Measurements from ENCODE around the gene SFXN2.
"Not testable (repeated sequence)": the region's sequence is repeated elsewhere in the genome, so short reads cannot be mapped to it uniquely, and the experiment has no call there.

The SFXN2 gene

GRCh38 chr10:102681696-102682095 is 32.7 kb upstream of the SFXN2 start:
- Histone ChIP-seq H3K4me3 (ENCODE audit: low read depth in 1 of 5, low read length in 5 of 5) (no peak overlapping the region), H3K9ac (ENCODE audit: low read length in 5 of 5) (no peak overlapping the region), H3K36me3 (ENCODE audit: control insufficient read depth in 5 of 5, insufficient read depth in 5 of 5, low read length in 5 of 5) (peaks cover 0 to 18% (median 11%) of the 10 kb centered on the region in 5 donors), H3K27me3 (ENCODE audit: control insufficient read depth in 5 of 5, insufficient read depth in 4 of 5, low read length in 5 of 5) (no peaks in the 10 kb centered on the region), H3K4me1 (ENCODE audit: control insufficient read depth in 5 of 5, insufficient read depth in 5 of 5, low read length in 5 of 5) (peaks cover 0 to 17% (median 5%) of the 10 kb centered on the region in 5 donors), H3K9me3 (ENCODE audit: control insufficient read depth in 5 of 5, low read length in 5 of 5) (no peaks in the 10 kb centered on the region), H3K27ac (ENCODE audit: low read depth, low read length) (no peak overlapping the region)

GRCh38 chr10:102682416-102682815 is 32.0 kb upstream of the SFXN2 start:
- Histone ChIP-seq H3K27ac (ENCODE audit: low read depth, low read length) (no peak overlapping the region), H3K27me3 (ENCODE audit: control insufficient read depth in 5 of 5, insufficient read depth in 4 of 5, low read length in 5 of 5) (no peaks in the 10 kb centered on the region), H3K36me3 (ENCODE audit: control insufficient read depth in 5 of 5, insufficient read depth in 5 of 5, low read length in 5 of 5) (peaks cover 0 to 18% (median 11%) of the 10 kb centered on the region in 5 donors), H3K9me3 (ENCODE audit: control insufficient read depth in 5 of 5, low read length in 5 of 5) (no peaks in the 10 kb centered on the region), H3K4me3 (ENCODE audit: low read depth in 1 of 5, low read length in 5 of 5) (no peak overlapping the region), H3K4me1 (ENCODE audit: control insufficient read depth in 5 of 5, insufficient read depth in 5 of 5, low read length in 5 of 5) (peaks cover 0 to 14% (median 5%) of the 10 kb centered on the region in 5 donors), H3K9ac (ENCODE audit: low read length in 5 of 5) (no peak overlapping the region)

- Histone ChIP-seq H3K9me3 (ENCODE audit: control insufficient read depth in 5 of 5, low read length in 5 of 5) (no peaks in the 10 kb centered on the region), H3K9ac (ENCODE audit: low read length in 5 of 5) (no peak overlapping the region), H3K4me3 (ENCODE audit: low read depth in 1 of 5, low read length in 5 of 5) (no peak overlapping the region), H3K36me3 (ENCODE audit: control insufficient read depth in 5 of 5, insufficient read depth in 5 of 5, low read length in 5 of 5) (peaks cover under 1 to 18% (median 11%) of the 10 kb centered on the region in 5 donors), H3K27ac (ENCODE audit: low read depth, low read length) (no peak overlapping the region), H3K27me3 (ENCODE audit: control insufficient read depth in 5 of 5, insufficient read depth in 4 of 5, low read length in 5 of 5) (no peaks in the 10 kb centered on the region), H3K4me1 (ENCODE audit: control insufficient read depth in 5 of 5, insufficient read depth in 5 of 5, low read length in 5 of 5) (peaks cover 0 to 10% (median 5%) of the 10 kb centered on the region in 5 donors)
These were observed 31.5 kb upstream of the SFXN2 start for GRCh38 chr10:102682981-102683380.

- Histone ChIP-seq H3K27ac (ENCODE audit: low read depth, low read length) (no peak overlapping the region), H3K36me3 (ENCODE audit: control insufficient read depth in 5 of 5, insufficient read depth in 5 of 5, low read length in 5 of 5) (peaks cover 2 to 18% (median 11%) of the 10 kb centered on the region in 5 donors), H3K4me3 (ENCODE audit: low read depth in 1 of 5, low read length in 5 of 5) (no peak overlapping the region), H3K9ac (ENCODE audit: low read length in 5 of 5) (no peak overlapping the region), H3K4me1 (ENCODE audit: control insufficient read depth in 5 of 5, insufficient read depth in 5 of 5, low read length in 5 of 5) (peaks cover 0 to 6% (median 4%) of the 10 kb centered on the region in 5 donors), H3K27me3 (ENCODE audit: control insufficient read depth in 5 of 5, insufficient read depth in 4 of 5, low read length in 5 of 5) (no peaks in the 10 kb centered on the region), H3K9me3 (ENCODE audit: control insufficient read depth in 5 of 5, low read length in 5 of 5) (no peaks in the 10 kb centered on the region)
These were observed 30.7 kb upstream of the SFXN2 start for GRCh38 chr10:102683736-102684135.

GRCh38 chr10:102691285-102692066 is 23.0 kb upstream of the SFXN2 start:
- Histone ChIP-seq H3K9ac (ENCODE audit: low read length in 5 of 5) (no peak overlapping the region), H3K36me3 (ENCODE audit: control insufficient read depth in 5 of 5, insufficient read depth in 5 of 5, low read length in 5 of 5) (peaks cover 0 to 2% (median under 1%) of the 10 kb centered on the region in 5 donors), H3K4me3 (ENCODE audit: low read depth in 1 of 5, low read length in 5 of 5) (no peak overlapping the region), H3K27ac (ENCODE audit: low read depth, low read length) (no peak overlapping the region), H3K4me1 (ENCODE audit: control insufficient read depth in 5 of 5, insufficient read depth in 5 of 5, low read length in 5 of 5) (no peaks in the 10 kb centered on the region), H3K27me3 (ENCODE audit: control insufficient read depth in 5 of 5, insufficient read depth in 4 of 5, low read length in 5 of 5) (no peaks in the 10 kb centered on the region), H3K9me3 (ENCODE audit: control insufficient read depth in 5 of 5, low read length in 5 of 5) (no peaks in the 10 kb centered on the region)

- not testable (repeated sequence) for H3K27me3 ChIP-seq (ENCODE audit: control insufficient read depth in 5 of 5, insufficient read depth in 4 of 5, low read length in 5 of 5)
- peaks cover 13 to 25% (median 15%) of the 10 kb centered on the region in 5 donors for H3K36me3 ChIP-seq (ENCODE audit: control insufficient read depth in 5 of 5, insufficient read depth in 5 of 5, low read length in 5 of 5)
These were observed 19.0 kb upstream of the SFXN2 start for GRCh38 chr10:102695401-102695800.

GRCh38 chr10:102696736-102697135 is 17.7 kb upstream of the SFXN2 start:
- H3K9me3 ChIP-seq (ENCODE audit: control insufficient read depth in 5 of 5, low read length in 5 of 5) = no peaks in the 10 kb centered on the region
- H3K36me3 ChIP-seq (ENCODE audit: control insufficient read depth in 5 of 5, insufficient read depth in 5 of 5, low read length in 5 of 5) = peaks cover 13 to 25% (median 15%) of the 10 kb centered on the region in 5 donors

More at GRCh38 chr10:102695401-102695800, 19.0 kb upstream of the SFXN2 start:
- not testable (repeated sequence) for H3K4me1 ChIP-seq (ENCODE audit: control insufficient read depth in 5 of 5, insufficient read depth in 5 of 5, low read length in 5 of 5); H3K27ac ChIP-seq (ENCODE audit: low read depth, low read length); H3K4me3 ChIP-seq (ENCODE audit: low read depth in 1 of 5, low read length in 5 of 5); H3K9ac ChIP-seq (ENCODE audit: low read length in 5 of 5); H3K9me3 ChIP-seq (ENCODE audit: control insufficient read depth in 5 of 5, low read length in 5 of 5)

GRCh38 chr10:102698894-102699293 is 15.5 kb upstream of the SFXN2 start:
- peaks cover 13 to 25% (median 15%) of the 10 kb centered on the region in 5 donors for H3K36me3 ChIP-seq (ENCODE audit: control insufficient read depth in 5 of 5, insufficient read depth in 5 of 5, low read length in 5 of 5)
- H3K4me1 ChIP-seq (ENCODE audit: control insufficient read depth in 5 of 5, insufficient read depth in 5 of 5, low read length in 5 of 5) = peaks cover 0 to 5% (median 0%) of the 10 kb centered on the region in 5 donors
- H3K9ac ChIP-seq (ENCODE audit: low read length in 5 of 5) = no peak overlapping the region
- H3K27me3 ChIP-seq (ENCODE audit: control insufficient read depth in 5 of 5, insufficient read depth in 4 of 5, low read length in 5 of 5) = no peaks in the 10 kb centered on the region
- no peak overlapping the region for H3K4me3 ChIP-seq (ENCODE audit: low read depth in 1 of 5, low read length in 5 of 5)
- no peak overlapping the region for H3K27ac ChIP-seq (ENCODE audit: low read depth, low read length)
- no peaks in the 10 kb centered on the region for H3K9me3 ChIP-seq (ENCODE audit: control insufficient read depth in 5 of 5, low read length in 5 of 5)

More at GRCh38 chr10:102696736-102697135, 17.7 kb upstream of the SFXN2 start:
- peaks cover 0 to 5% (median 0%) of the 10 kb centered on the region in 5 donors for H3K4me1 ChIP-seq (ENCODE audit: control insufficient read depth in 5 of 5, insufficient read depth in 5 of 5, low read length in 5 of 5)
- no peak overlapping the region for H3K27ac ChIP-seq (ENCODE audit: low read depth, low read length)
- H3K9ac ChIP-seq (ENCODE audit: low read length in 5 of 5) = no peak overlapping the region
- no peaks in the 10 kb centered on the region for H3K27me3 ChIP-seq (ENCODE audit: control insufficient read depth in 5 of 5, insufficient read depth in 4 of 5, low read length in 5 of 5)
- H3K4me3 ChIP-seq (ENCODE audit: low read depth in 1 of 5, low read length in 5 of 5) = no peak overlapping the region

- H3K27ac ChIP-seq (ENCODE audit: low read depth, low read length) = no peak overlapping the region
- H3K4me1 ChIP-seq (ENCODE audit: control insufficient read depth in 5 of 5, insufficient read depth in 5 of 5, low read length in 5 of 5) = peaks cover 0 to 12% (median 3%) of the 10 kb centered on the region in 5 donors
- H3K27me3 ChIP-seq (ENCODE audit: control insufficient read depth in 5 of 5, insufficient read depth in 4 of 5, low read length in 5 of 5) = no peaks in the 10 kb centered on the region
- no peaks in the 10 kb centered on the region for H3K9me3 ChIP-seq (ENCODE audit: control insufficient read depth in 5 of 5, low read length in 5 of 5)
- no peak overlapping the region for H3K9ac ChIP-seq (ENCODE audit: low read length in 5 of 5)
- peaks cover 13 to 25% (median 15%) of the 10 kb centered on the region in 5 donors for H3K36me3 ChIP-seq (ENCODE audit: control insufficient read depth in 5 of 5, insufficient read depth in 5 of 5, low read length in 5 of 5)
- no peak overlapping the region for H3K4me3 ChIP-seq (ENCODE audit: low read depth in 1 of 5, low read length in 5 of 5)
These were observed 13.2 kb upstream of the SFXN2 start for GRCh38 chr10:102701272-102701671.

GRCh38 chr10:102701796-102702195 is 12.6 kb upstream of the SFXN2 start:
- Histone ChIP-seq H3K9ac (ENCODE audit: low read length in 5 of 5) (no peak overlapping the region), H3K27ac (ENCODE audit: low read depth, low read length) (no peak overlapping the region), H3K27me3 (ENCODE audit: control insufficient read depth in 5 of 5, insufficient read depth in 4 of 5, low read length in 5 of 5) (no peaks in the 10 kb centered on the region), H3K9me3 (ENCODE audit: control insufficient read depth in 5 of 5, low read length in 5 of 5) (no peaks in the 10 kb centered on the region), H3K36me3 (ENCODE audit: control insufficient read depth in 5 of 5, insufficient read depth in 5 of 5, low read length in 5 of 5) (peaks cover 10 to 21% (median 13%) of the 10 kb centered on the region in 5 donors), H3K4me3 (ENCODE audit: low read depth in 1 of 5, low read length in 5 of 5) (no peak overlapping the region), H3K4me1 (ENCODE audit: control insufficient read depth in 5 of 5, insufficient read depth in 5 of 5, low read length in 5 of 5) (peaks cover 0 to 12% (median 3%) of the 10 kb centered on the region in 5 donors)
